Type B pancreatic cell (in vitro differentiated cells): ENCODE data around the gene STK35. TPM values are rescaled to one million over a fixed set of nuclear protein-coding genes. Genes with fewer than 3 reads are reported as not detected.

ENCODE experiments used
- DNase-seq: peaks from one replicate; pipeline ENCODE4 v3.0.0; 2021; ENCODE audit warnings: mixed read lengths; ENCODE audit not compliant: unreplicated experiment; ENCODE audit errors: extremely low spot score
- H3K27ac Mint-ChIP-seq: 2 replicates; pipeline ENCODE4 v1.8.0; 2021; ENCODE audit warnings: mild to moderate bottlenecking, mixed read lengths
- H3K27me3 Mint-ChIP-seq: 2 replicates; pipeline ENCODE4 v1.8.0; 2021; ENCODE audit warnings: mixed read lengths
- H3K36me3 Mint-ChIP-seq: 2 replicates; pipeline ENCODE4 v1.8.0; 2021; ENCODE audit warnings: mixed read lengths
- H3K4me1 Mint-ChIP-seq: one replicate; pipeline ENCODE4 v1.8.0; 2021; ENCODE audit warnings: mixed read lengths; ENCODE audit not compliant: unreplicated experiment
- H3K4me3 Mint-ChIP-seq: 2 replicates; pipeline ENCODE4 v1.8.0; 2021; ENCODE audit warnings: mild to moderate bottlenecking, mixed read lengths
- H3K9me3 Mint-ChIP-seq: 2 replicates; pipeline ENCODE4 v1.8.0; 2021; ENCODE audit warnings: mixed read lengths
- CTCF ChIP-seq: fragments of 200-600 bp; sonication (generic); conservative IDR thresholded peaks from 2 replicates; pipeline ENCODE4 v1.5.0; 2021; ENCODE audit warnings: antibody characterized with exemption, mild to moderate bottlenecking
- total RNA-seq: library from RNA; stranded (reverse); gene quantifications from 2 replicates; pipeline ENCODE4 v1.2.1, GENCODE V29; 2021; ENCODE audit warnings: low replicate concordance

The STK35 gene
- total RNA-seq, 1 donor from 2014 or later = 28.3 TPM

GRCh38 chr20:2108498-2108897 lies 6.9 kb downstream of the STK35 start:
- Mint-ChIP-seq H3K4me3 (no peak overlapping the region), H3K36me3 (peaks cover 20% of the 10 kb centered on the region), H3K4me1 (peaks cover 54% of the 10 kb centered on the region), H3K9me3 (no peaks in the 10 kb centered on the region), H3K27ac (peak overlapping the region; percentile 19), H3K27me3 (no peaks in the 10 kb centered on the region)
- no peak for TF ChIP-seq CTCF
- DNase-seq = no peak

- H3K4me3 Mint-ChIP-seq = peak overlapping the region; percentile 46
- DNase-seq = no peak
- peaks cover 20% of the 10 kb centered on the region for H3K36me3 Mint-ChIP-seq
- peak overlapping the region; percentile 19 for H3K27ac Mint-ChIP-seq
- H3K9me3 Mint-ChIP-seq = no peaks in the 10 kb centered on the region
- H3K27me3 Mint-ChIP-seq = no peaks in the 10 kb centered on the region
- peaks cover 51% of the 10 kb centered on the region for H3K4me1 Mint-ChIP-seq
- no peak for TF ChIP-seq CTCF
Measured at GRCh38 chr20:2108987-2109386, 7.4 kb downstream of the STK35 start.

GRCh38 chr20:2109425-2110210 lies 8.0 kb downstream of the STK35 start:
- Mint-ChIP-seq H3K4me3 (no peak overlapping the region), H3K36me3 (peaks cover 23% of the 10 kb centered on the region), H3K27ac (peak overlapping the region; percentile 19), H3K4me1 (peaks cover 48% of the 10 kb centered on the region), H3K27me3 (no peaks in the 10 kb centered on the region), H3K9me3 (no peaks in the 10 kb centered on the region)
- no peak for DNase-seq
- no peak for TF ChIP-seq CTCF

GRCh38 chr20:2112910-2113309 lies 11.3 kb downstream of the STK35 start:
- no peak overlapping the region for H3K27ac Mint-ChIP-seq
- no peak for DNase-seq
- no peak for TF ChIP-seq CTCF
- no peak overlapping the region for H3K4me3 Mint-ChIP-seq
- no peaks in the 10 kb centered on the region for H3K27me3 Mint-ChIP-seq
- H3K9me3 Mint-ChIP-seq = no peaks in the 10 kb centered on the region
- peaks cover 28% of the 10 kb centered on the region for H3K4me1 Mint-ChIP-seq
- H3K36me3 Mint-ChIP-seq = peaks cover 21% of the 10 kb centered on the region

- Mint-ChIP-seq H3K36me3 (peaks cover 30% of the 10 kb centered on the region), H3K4me1 (peaks cover 17% of the 10 kb centered on the region), H3K9me3 (no peaks in the 10 kb centered on the region), H3K27me3 (no peaks in the 10 kb centered on the region), H3K4me3 (no peak overlapping the region), H3K27ac (no peak overlapping the region)
- no peak for DNase-seq
- no peak for TF ChIP-seq CTCF
Measured at GRCh38 chr20:2114127-2114959, 12.7 kb downstream of the STK35 start.
